CD4-positive, alpha-beta T cell treated with Interleukin-10 for 1 hour (primary cell): ENCODE data around the gene TTPAL.

Source experiments
- DNase-seq: peaks from one replicate; pipeline ENCODE4 v3.0.0-alpha.2; 2020

The TTPAL gene, protein sequence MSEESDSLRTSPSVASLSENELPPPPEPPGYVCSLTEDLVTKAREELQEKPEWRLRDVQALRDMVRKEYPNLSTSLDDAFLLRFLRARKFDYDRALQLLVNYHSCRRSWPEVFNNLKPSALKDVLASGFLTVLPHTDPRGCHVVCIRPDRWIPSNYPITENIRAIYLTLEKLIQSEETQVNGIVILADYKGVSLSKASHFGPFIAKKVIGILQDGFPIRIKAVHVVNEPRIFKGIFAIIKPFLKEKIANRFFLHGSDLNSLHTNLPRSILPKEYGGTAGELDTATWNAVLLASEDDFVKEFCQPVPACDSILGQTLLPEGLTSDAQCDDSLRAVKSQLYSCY

GRCh38 chr20:44475694-44476560 is at the start of gene TTPAL:
TTPAL (plus strand) TSS chr20:44475874; CDS start chr20:44480000, 4,126 bp downstream.
- DNase-seq = peak; percentile 89

GRCh38 chr20:44425923-44426322 is 49.8 kb upstream of the TTPAL start:
- DNase-seq = no peak

DNA sequence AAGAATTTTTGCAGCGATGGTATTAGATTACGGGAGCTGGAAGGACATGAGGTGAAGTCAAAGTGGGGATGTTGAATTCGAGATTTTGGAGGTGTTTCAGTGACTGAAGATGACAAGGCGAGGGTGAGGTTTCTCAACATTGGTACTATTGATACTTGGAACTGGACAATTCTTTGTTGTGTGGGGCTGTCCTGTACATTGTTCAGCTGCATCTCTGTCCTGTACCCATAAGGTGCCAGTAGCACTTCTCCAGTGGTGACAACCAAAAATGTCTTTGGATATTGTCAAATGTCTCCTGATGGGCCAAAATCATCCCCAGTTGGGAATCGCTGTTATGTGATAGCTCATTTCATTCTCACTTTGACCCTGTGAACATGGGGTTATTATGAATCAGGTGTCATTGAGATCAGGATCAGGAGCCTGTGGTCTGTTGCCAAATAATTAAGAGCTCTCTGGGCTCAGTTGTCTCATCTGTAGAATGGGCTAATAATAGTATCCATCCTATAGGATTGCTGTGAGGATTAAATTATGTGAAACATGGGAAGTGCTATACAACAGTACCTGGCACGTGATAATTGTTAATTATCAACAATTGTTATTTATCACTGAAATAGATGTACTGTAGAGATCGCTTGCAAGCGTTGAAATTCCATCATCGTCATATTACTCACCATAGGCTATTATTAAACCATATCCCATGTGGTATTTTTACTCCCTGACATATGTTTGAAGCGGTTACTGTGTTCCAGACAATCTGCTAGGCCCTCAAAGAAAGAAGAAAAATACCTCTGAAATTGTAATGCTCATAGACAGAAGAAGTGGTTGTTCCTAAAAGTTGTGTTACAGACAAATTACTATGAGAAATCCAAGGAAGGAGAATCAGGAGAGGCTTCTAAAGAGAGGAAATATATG is 48.5 kb upstream of the TTPAL start:
- DNase-seq = no peak

GRCh38 chr20:44427804-44428173 is 47.9 kb upstream of the TTPAL start:
- DNase-seq = no peak

- no peak for DNase-seq
Measured at GRCh38 chr20:44428174-44429016, 47.3 kb upstream of the TTPAL start.

GRCh38 chr20:44429017-44429339 is 46.7 kb upstream of the TTPAL start:
- DNase-seq = no peak

DNA sequence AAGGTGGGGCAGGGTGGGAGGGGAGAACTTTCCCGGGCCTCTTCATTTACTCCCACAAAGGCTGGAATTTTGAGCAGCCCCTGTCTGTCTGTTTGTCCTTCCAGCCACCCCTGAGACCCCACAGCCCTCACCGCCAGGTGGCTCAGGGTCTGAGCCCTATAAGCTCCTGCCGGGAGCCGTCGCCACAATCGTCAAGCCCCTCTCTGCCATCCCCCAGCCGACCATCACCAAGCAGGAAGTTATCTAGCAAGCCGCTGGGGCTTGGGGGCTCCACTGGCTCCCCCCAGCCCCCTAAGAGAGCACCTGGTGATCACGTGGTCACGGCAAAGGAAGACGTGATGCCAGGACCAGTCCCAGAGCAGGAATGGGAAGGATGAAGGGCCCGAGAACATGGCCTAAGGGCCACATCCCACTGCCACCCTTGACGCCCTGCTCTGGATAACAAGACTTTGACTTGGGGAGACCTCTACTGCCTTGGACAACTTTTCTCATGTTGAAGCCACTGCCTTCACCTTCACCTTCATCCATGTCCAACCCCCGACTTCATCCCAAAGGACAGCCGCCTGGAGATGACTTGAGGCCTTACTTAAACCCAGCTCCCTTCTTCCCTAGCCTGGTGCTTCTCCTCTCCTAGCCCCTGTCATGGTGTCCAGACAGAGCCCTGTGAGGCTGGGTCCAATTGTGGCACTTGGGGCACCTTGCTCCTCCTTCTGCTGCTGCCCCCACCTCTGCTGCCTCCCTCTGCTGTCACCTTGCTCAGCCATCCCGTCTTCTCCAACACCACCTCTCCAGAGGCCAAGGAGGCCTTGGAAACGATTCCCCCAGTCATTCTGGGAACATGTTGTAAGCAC is 46.0 kb upstream of the TTPAL start:
- DNase-seq = no peak

GRCh38 chr20:44430270-44431065 is 45.2 kb upstream of the TTPAL start:
- DNase-seq = no peak

GRCh38 chr20:44431118-44431501 is 44.6 kb upstream of the TTPAL start:
- DNase-seq = no peak

- no peak for DNase-seq
Measured at GRCh38 chr20:44431502-44432234, 44.0 kb upstream of the TTPAL start.

GRCh38 chr20:44432618-44433577 is 42.8 kb upstream of the TTPAL start:
- DNase-seq = no peak

DNA sequence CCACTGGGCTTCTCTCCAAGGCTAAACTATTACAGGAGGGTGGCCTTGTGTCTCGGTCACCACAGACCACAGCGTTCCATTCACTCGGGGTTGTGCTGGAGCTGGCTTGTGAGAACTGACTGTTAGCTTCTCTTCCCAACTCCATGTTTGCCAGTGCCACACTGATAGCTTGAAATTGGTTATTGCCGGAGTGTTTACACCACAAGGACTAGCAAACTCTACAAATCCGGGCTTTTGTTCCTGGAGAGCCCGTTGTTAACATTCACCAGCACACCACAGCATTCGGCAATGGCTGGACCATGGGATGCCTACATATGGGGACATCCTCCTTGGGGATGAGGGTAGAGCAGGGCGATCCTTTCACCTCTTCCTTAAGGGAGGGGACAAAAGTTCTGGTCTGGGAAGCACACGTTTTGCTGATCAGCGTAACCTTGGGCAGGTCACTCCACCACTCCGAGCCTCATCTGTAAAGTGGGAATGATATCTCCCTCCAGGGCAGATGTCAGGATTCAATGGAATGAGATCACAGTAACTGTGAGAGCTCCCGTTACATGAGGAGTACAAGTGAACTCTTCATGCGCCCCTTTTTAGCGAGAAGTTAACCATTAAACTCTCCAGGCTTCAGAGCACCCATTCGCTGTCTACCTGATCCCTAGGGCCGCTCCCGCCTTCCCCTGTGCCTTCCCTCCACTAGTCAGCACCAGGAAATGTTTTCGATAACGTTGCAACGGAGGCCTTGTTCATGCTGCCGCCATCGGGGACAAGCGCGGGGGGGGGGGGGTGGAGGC is 41.7 kb upstream of the TTPAL start:
- no peak for DNase-seq

- DNase-seq = no peak
Measured at GRCh38 chr20:44435630-44436335, 39.9 kb upstream of the TTPAL start.

DNA sequence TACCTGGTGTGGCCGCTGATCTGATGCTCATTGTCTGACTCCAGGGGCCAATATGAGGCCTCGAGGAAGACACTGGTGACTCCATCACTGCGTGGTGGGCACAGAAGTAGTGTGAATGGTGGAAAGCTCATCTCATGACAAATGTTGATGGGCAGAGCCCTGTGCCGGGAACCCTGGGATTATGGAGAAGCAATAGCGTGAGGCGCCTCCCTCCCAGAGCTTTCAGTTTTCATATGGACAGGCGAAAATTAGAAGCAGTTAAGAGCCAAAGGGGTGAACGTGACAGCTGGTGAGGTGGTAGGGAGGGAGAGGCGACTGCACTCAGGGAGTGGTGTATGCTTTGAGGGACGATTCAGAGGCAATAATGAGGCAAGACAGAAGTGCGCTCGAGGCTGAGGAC is 39.3 kb upstream of the TTPAL start:
- no peak for DNase-seq

DNA sequence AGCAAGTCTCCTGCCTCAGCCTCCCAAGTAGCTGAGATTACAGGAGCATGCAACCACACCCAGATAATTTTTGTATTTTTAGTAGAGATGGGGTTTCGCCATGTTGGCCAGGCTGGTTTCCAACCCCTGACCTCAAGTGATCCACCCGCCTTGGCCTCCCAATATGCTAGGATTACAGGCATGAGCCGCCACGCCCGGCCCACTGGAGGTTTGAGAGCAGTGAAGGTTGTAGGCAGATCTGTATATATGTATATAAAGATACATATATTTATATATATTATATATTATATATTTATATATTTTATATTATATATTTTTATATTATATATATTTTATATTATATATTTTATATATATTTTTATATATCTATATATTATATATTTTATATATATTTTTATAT is 38.2 kb upstream of the TTPAL start:
- DNase-seq = no peak

DNA sequence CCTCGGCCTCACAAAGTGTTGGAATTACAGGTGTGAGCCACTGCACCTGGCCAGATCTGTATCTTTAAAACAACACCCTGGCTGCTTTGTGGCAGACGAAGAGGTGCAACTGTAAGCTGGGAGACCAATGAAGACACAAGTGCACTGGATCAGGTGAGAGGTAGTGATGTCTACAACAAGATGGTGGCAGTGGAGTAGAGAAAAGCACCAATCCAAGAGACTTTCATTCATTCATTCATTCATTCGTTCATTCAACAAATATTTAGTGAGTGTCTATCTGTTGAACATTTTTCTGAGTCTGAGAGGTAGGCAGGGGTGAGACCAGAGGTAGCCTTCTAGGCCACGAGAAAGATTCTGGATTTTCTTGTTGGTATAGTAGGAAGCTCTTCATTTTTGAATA is 36.9 kb upstream of the TTPAL start:
- DNase-seq = no peak

DNA sequence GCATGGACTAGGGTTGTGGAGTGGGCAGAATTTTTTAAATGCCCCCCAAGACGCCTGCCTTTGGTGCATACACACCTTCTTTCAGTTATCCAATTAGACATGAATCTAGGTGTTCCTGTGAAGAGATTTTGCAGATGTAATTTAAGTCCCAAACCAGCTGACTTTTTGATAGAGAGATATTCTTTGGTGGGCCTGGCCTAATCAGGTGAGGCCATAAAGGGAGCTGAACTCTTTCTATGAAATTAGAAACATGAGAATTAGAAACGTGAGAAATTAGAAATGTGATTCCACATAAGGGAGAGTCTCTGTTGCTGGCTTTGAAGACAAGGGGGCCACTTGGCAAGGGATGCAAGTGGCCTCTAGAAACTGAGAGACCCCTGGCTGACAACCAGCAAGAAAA is 36.4 kb upstream of the TTPAL start:
- DNase-seq = no peak
